Psoas muscle (tissue), 8 donors: ENCODE data around the gene VIPR2. TPM values are rescaled to one million over a fixed set of nuclear protein-coding genes. Genes with fewer than 3 reads are reported as not detected.
A peak's percentile ranks its signal among the peaks of the same experiment; 100 is the strongest.

ENCODE experiments used
- ATAC-seq, 4 donors: fragments of 200-7000 bp; cut with Tn5 transposase; one replicate each; pipeline ENCODE4 v1.9.1; 2020; ENCODE audit warnings: moderate library complexity in 3 of 4, mild to moderate bottlenecking in 2 of 4
- DNase-seq, 2 donors: peaks; one replicate each; pipeline ENCODE4 v3.0.0-alpha.2; 2020
- H3K27ac ChIP-seq: fragments of 200-600 bp; one replicate; pipeline ENCODE4 v1.8.0; 2022
- H3K27me3 ChIP-seq, 3 donors: fragments of 200-600 bp in 1 of 3; one replicate each; pipeline versions ENCODE4 v1.6.1 to v1.8.0; 2013 to 2022; ENCODE audit warnings: low read length in 2 of 3, mild to moderate bottlenecking in 2 of 3, moderate library complexity in 1 of 3; ENCODE audit not compliant: insufficient read depth in 3 of 3
- H3K36me3 ChIP-seq, 2 donors: fragments of 200-600 bp in 1 of 2; one replicate each; pipeline versions ENCODE4 v1.6.1 to v1.8.0; 2013 to 2022; ENCODE audit warnings: low read depth in 1 of 2, mild to moderate bottlenecking in 1 of 2, moderate library complexity in 1 of 2; ENCODE audit not compliant: insufficient read depth in 1 of 2
- H3K4me1 ChIP-seq: fragments of 200-600 bp; one replicate; pipeline ENCODE4 v1.8.0; 2022
- H3K4me3 ChIP-seq: fragments of 200-600 bp; one replicate; pipeline ENCODE4 v1.8.0; 2022; ENCODE audit warnings: mild to moderate bottlenecking
- H3K9me3 ChIP-seq: fragments of 200-600 bp; one replicate; pipeline ENCODE4 v1.8.0; 2022
- CTCF ChIP-seq: fragments of 200-600 bp; IDR thresholded peaks from one replicate; pipeline ENCODE4 v1.8.0; 2022; ENCODE audit warnings: antibody characterized with exemption
- WGBS, 3 donors: extraction: QIAGEN DNeasy Blood & Tissue Kit; methylation state at CpG; one replicate each; pipeline versions ENCODE4 v1.1.6 to v1.1.7; 2013; 5-methylcytosine and 5-hydroxymethylcytosine counted together
- intact Hi-C, 2 donors: fragments of 100-400 bp; cut with DNase I; formaldehyde crosslinking; loops; one replicate each; pipeline versions ENCODE4 v1.11.0 to v1.14.2; 2022
- polyA plus RNA-seq, 3 donors: library from polyadenylated mRNA; stranded (reverse); fragments of 200-250 nt; gene quantifications; one replicate each; pipeline ENCODE4 v1.2.3, GENCODE V29; 2013
- total RNA-seq, 4 donors: library from RNA; stranded (reverse); fragmentation: NEBNext Ultra II Directional in 2 of 4; extraction: Animal tissue kit (Norgen Biotek cat#: 25700) in 2 of 4; gene quantifications; one replicate each; pipeline versions ENCODE4 v1.2.1 to v1.2.4, GENCODE V29; 2021 to 2023
- donor health status: healthy with polysubstance abuse.
- donor health status: DM: no; HTN: no; CAD: no; lungs with moderate emphysema.
- donor health status: Bipolar disorder and iron deficiency.
- donor health status: healthy.
- donor health status: DM: yes; HTN: yes; CAD: no.
- donor health status: DM: no; HTN: no; CAD: no.
- donor health status: DM: no; HTN: no; CAD: no.
- donor health status: DM: yes; HTN: yes; CAD: no.

Gene VIPR2
- total and polyA plus RNA-seq, 7 donors: 0.60 to 3.6 (median 2.4) TPM

GRCh38 chr7:159116581-159117339, 27.9 kb downstream of the VIPR2 start:
- Histone ChIP-seq H3K36me3 (no peaks in the 10 kb centered on the region), H3K4me3 (no peak overlapping the region), H3K9me3 (no peaks in the 10 kb centered on the region), H3K4me1 (no peaks in the 10 kb centered on the region), H3K27me3 (no peaks in the 10 kb centered on the region), H3K27ac (no peak overlapping the region)
- intact Hi-C loops: no loop called here
- no peak for TF ChIP-seq CTCF
- WGBS, 3 donors: 84 to 86% (median 85%) methylated on average over 16 of the region's 16 CpGs
- no peak for ATAC-seq
- DNase-seq: peak; percentile 1 to 21

- peak; percentile 57 to 84 (median 72) for ATAC-seq
- DNase-seq: peak; percentile 14 to 45
- no peaks in the 10 kb centered on the region for H3K4me1 ChIP-seq
- no peak overlapping the region for H3K4me3 ChIP-seq
- TF ChIP-seq CTCF: no peak
- no peaks in the 10 kb centered on the region for H3K27me3 ChIP-seq
- WGBS, 3 donors: 51 to 61% (median 52%) methylated on average over 19 of the region's 19 CpGs
- no peaks in the 10 kb centered on the region for H3K36me3 ChIP-seq
- no peaks in the 10 kb centered on the region for H3K9me3 ChIP-seq
- intact Hi-C loops: no loop called here
- no peak overlapping the region for H3K27ac ChIP-seq
These were observed 28.8 kb downstream of the VIPR2 start for GRCh38 chr7:159115601-159116501.

- Histone ChIP-seq H3K9me3 (no peaks in the 10 kb centered on the region), H3K4me3 (no peak overlapping the region), H3K36me3 (no peaks in the 10 kb centered on the region), H3K4me1 (no peaks in the 10 kb centered on the region), H3K27ac (no peak overlapping the region), H3K27me3 (no peaks in the 10 kb centered on the region)
- ATAC-seq (no peak), DNase-seq (peak; percentile 6 to 52)
- TF ChIP-seq CTCF: no peak
- WGBS, 3 donors: 49 to 51% (median 51%) methylated on average over 7 of the region's 7 CpGs
- intact Hi-C loops: no loop called here
These were observed 29.7 kb downstream of the VIPR2 start for GRCh38 chr7:159114981-159115380.

- intact Hi-C loops: no loop called here
- Histone ChIP-seq H3K27ac (no peak overlapping the region), H3K4me3 (no peak overlapping the region), H3K9me3 (no peaks in the 10 kb centered on the region), H3K4me1 (no peaks in the 10 kb centered on the region), H3K36me3 (no peaks in the 10 kb centered on the region), H3K27me3 (no peaks in the 10 kb centered on the region)
- no peak for TF ChIP-seq CTCF
- 82 to 87% (median 85%) methylated on average over 7 of the region's 7 CpGs for WGBS, 3 donors
- DNase-seq (peak in 1 of 2 donors; percentile 22), ATAC-seq (no peak)
These were observed 30.6 kb downstream of the VIPR2 start for GRCh38 chr7:159114096-159114495.
